H1 (cell line): Measurements from ENCODE around the gene ZNF367.

Experiments
- ASH2L ChIP-seq: fragments of 200-600, 300-600 bp; sonication (generic); IDR thresholded peaks from one replicate; pipeline ENCODE4 v1.7.1; 2017; ENCODE audit warnings: low read length
- CHD1 ChIP-seq: IDR thresholded peaks from 2 replicates; pipeline ENCODE4 v1.6.1; 2012; ENCODE audit warnings: low read depth, low read length, improper control_type of control experiment
- MAX ChIP-seq: IDR thresholded peaks from 2 replicates; pipeline ENCODE4 v1.6.1; 2012; ENCODE audit warnings: inconsistent platforms
- POLR2AphosphoS5 ChIP-seq: IDR thresholded peaks from 2 replicates; pipeline ENCODE4 v1.6.1; 2011; ENCODE audit warnings: low read depth, low read length
- RAD21 ChIP-seq, 2 experiments: IDR thresholded peaks in 1 of 2; conservative IDR thresholded peaks in 1 of 2; 2 replicates each; pipeline ENCODE4 v1.6.1; 2011; ENCODE audit warnings: low read depth in 2 of 2, low read length in 2 of 2, improper control_type of control experiment in 1 of 2, inconsistent platforms in 1 of 2, mild to moderate bottlenecking in 1 of 2, moderate library complexity in 1 of 2
- SP1 ChIP-seq: IDR thresholded peaks from 2 replicates; pipeline ENCODE4 v1.6.1; 2011; ENCODE audit warnings: low read depth, low read length

GRCh38 chr9:96458226-96458625, 40.1 kb upstream of the ZNF367 start:
- no peak for TF ChIP-seq RAD21 (IDR thresholded peaks at IDR 0.05 in 1 of 2, conservative IDR thresholded peaks at IDR 0.05 in 1 of 2; ENCODE audit: low read depth in 2 of 2, low read length in 2 of 2)
- TF ChIP-seq CHD1 = no peak
- TF ChIP-seq POLR2AphosphoS5 = no peak
- TF ChIP-seq MAX = no peak
- TF ChIP-seq ASH2L = no peak
- TF ChIP-seq SP1 = no peak
